OCI-LY3 (cell line): ENCODE measurements around the gene MS4A5.

Source experiments
- EZH2phosphoT487 ChIP-seq: fragments of 200-600 bp; shearing (Covaris generic); IDR thresholded peaks from 2 replicates; pipeline ENCODE4 v1.6.1; 2018; ENCODE audit warnings: antibody characterized with exemption, mixed run types, low read depth
- TF ChIP-seq, protein P1 (sequence below): fragments of 200-600, 300-600 bp; sonication (generic); IDR thresholded peaks from 2 replicates; pipeline ENCODE4 v1.5.1; 2014; ENCODE audit warnings: antibody characterized with exemption, low read length, low read depth

DNA sequence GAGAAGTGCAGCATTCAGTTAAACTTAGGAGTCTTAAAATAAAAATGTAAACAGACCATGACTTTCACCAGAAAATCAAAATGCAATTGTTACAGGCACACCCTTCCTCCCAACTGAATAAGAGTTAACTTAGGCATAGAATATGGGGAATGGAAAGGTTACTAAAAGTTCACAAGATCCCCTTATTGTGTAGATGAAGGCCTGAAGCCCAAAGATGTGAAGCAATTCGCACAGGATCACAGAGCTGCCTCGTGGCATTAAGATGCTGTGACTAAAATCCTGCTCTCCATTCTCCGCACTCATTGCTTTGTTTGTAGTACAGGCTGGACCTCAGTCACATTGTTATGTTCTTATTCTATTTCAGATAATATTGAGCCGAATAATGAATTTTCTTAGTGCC is 4.0 kb downstream of the MS4A5 start:
- TF ChIP-seq, protein P1, sequence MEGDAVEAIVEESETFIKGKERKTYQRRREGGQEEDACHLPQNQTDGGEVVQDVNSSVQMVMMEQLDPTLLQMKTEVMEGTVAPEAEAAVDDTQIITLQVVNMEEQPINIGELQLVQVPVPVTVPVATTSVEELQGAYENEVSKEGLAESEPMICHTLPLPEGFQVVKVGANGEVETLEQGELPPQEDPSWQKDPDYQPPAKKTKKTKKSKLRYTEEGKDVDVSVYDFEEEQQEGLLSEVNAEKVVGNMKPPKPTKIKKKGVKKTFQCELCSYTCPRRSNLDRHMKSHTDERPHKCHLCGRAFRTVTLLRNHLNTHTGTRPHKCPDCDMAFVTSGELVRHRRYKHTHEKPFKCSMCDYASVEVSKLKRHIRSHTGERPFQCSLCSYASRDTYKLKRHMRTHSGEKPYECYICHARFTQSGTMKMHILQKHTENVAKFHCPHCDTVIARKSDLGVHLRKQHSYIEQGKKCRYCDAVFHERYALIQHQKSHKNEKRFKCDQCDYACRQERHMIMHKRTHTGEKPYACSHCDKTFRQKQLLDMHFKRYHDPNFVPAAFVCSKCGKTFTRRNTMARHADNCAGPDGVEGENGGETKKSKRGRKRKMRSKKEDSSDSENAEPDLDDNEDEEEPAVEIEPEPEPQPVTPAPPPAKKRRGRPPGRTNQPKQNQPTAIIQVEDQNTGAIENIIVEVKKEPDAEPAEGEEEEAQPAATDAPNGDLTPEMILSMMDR = no peak
- TF ChIP-seq EZH2phosphoT487 = no peak
